SK-N-SH treated with all-trans-retinoic acid at 6 μM for 48 hours (cell line): ENCODE results near the gene ACAD10.

Source experiments
- PATZ1 ChIP-seq: fragments of 250-450 bp; sonication (Bioruptor Pico); IDR thresholded peaks from 2 replicates; pipeline ENCODE4 v1.8.0; 2020; ENCODE audit warnings: mild to moderate bottlenecking, moderate library complexity, borderline replicate concordance
- POU6F1 ChIP-seq: fragments of 250-450 bp; sonication (Bioruptor Pico); IDR thresholded peaks from 2 replicates; pipeline ENCODE4 v1.8.0; 2021; ENCODE audit warnings: low read depth, mild to moderate bottlenecking, moderate library complexity, borderline replicate concordance
- ZFP30 ChIP-seq: fragments of 450-650 bp; formaldehyde crosslinking; IDR thresholded peaks from 2 replicates; pipeline ENCODE4 v1.5.0; 2022; ENCODE audit warnings: mild to moderate bottlenecking, moderate library complexity

GRCh38 chr12:111764120-111764821 lies 78.4 kb downstream of the ACAD10 start:
- no peak for TF ChIP-seq PATZ1 (CRISPR knock-in tag)
- TF ChIP-seq POU6F1 (CRISPR knock-in tag) = no peak
- TF ChIP-seq ZFP30 (CRISPR knock-in tag) = no peak
